Measurements from ENCODE around the gene GRIA4.
"Not testable (repeated sequence)": the region's sequence is repeated elsewhere in the genome, so short reads cannot be mapped to it uniquely, and the experiment has no call there.

The GRIA4 gene

DNA sequence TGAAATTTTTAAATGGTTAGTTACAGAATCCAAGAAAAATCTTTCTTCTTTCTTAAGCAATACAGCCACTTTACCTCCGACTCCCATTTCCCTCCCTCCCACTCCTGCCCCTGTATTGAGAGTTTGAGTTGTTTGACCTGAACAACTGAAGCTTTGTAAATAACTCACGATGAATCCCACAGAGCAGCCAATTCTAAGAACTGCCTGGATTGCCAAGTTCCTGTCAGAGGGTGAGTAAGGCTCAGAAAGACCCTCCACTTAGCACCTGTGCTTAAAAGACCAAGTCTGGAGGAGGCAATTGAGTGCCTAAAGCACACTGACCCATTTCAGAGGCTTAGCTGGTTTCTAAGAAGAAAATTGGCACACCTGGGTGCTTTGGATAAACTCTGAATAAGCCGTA lies 253.7 kb downstream of the GRIA4 start:
- DNase-seq, result no peak

DNA sequence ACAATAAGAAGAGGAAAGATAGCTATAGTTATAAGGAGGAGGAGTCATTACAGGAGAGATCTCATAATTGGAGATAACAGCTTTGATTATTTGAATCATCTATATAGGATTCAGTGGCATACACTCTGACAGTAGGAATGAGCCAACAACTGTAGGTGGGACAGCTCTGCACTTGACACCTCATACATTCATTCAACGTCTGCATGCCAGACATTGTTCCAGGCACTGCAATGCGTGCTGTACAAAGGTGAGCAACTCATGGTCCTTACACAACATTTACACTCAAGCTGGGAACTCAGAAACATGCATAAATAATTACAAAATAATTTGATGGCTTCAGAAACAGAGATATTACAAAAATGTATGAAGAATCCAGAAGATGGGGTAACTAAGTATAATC lies 257.9 kb downstream of the GRIA4 start:
- no peak for DNase-seq

DNA sequence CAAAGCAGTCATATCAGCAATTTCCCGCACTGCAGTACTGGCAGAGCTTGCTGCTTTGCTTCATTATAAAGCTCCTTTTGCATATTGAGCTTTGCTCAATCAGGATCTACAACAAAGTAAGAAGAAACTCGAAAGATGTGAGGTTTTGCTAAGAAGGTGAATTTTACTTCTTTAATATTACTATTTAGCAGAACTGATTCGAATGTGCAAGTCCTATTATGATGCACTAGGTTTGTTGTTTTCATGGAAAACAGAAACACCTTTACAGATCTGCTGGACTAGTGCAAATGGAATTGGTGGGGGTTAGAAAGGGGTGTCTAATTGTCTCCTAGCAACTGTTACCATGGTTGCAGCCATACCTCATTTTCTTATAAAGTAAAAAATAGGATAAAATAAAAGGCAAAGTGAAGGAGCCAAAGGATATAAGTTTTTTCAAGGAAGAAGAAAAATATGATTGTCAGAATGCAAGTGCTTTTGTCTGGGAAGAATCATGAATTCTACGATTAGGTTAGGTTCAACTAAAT lies 259.0 kb downstream of the GRIA4 start:
- DNase-seq, result no peak

DNA sequence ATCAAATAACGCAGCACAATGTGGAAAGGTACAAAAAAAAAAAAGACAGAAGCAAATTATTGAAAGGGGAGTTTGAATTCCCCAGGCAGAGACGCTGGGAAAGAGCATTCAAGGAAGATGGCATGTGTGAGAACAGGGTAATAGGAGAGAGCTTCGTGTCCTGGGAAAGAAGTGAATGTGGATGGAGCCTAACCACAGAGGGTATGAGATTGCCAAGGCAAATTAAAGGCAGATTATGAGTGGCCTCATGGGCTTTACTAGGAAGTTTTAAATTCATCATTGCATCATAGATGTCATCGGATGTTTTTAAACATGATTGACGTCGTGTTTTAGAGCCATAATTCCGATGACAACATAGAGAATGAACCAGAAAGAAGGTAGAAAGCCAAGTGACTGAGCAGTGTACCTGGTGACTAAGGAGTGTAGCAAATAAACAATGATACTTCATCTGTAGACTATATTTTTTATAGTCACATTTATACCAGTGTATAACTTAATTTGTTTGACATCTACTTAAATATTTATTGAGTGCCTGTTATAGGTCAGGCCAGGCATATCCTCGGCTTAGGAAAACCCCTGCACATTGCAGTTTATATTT lies 260.7 kb downstream of the GRIA4 start:
- DNase-seq, result no peak

DNA sequence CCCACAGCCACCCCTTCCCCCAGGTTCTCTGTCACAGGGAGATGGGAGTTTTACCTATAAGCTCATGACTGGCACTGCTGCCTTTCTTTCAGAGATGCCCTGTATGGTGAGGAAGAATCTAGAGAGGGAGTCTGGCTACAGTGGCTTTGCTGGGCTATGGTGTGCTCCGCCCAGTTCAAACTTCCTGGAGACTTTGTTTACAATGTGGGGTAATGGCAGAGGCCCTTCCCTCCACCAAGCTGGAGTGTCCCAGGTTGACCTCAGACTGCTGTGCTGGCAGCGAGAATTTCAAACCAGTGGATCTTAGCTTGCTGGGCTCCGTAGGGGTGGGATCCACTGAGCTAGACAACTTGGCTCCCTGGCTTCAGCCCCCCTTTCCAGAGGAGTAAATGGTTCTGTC lies 268.6 kb downstream of the GRIA4 start:
- no peak for DNase-seq

DNA sequence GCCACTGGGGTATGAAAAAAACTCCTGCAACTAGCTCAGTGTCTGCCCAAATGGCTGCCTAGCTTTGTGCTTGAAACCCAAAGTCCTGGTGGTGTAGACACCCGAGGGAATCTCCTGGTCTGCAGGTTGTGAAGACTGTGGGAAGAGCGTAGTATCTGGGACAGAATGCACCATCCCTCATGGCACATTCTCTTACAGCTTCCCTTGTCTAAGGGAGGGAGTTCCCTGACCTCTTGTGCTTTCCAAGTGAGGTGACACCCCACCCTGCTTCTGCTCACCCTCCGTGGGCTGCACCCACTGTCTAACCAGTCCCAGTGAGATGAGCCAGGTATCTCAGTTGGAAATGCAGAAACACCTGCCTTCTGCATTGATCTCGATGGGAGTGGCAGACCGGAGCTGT lies 269.1 kb downstream of the GRIA4 start:
- not testable (repeated sequence) for DNase-seq

DNA sequence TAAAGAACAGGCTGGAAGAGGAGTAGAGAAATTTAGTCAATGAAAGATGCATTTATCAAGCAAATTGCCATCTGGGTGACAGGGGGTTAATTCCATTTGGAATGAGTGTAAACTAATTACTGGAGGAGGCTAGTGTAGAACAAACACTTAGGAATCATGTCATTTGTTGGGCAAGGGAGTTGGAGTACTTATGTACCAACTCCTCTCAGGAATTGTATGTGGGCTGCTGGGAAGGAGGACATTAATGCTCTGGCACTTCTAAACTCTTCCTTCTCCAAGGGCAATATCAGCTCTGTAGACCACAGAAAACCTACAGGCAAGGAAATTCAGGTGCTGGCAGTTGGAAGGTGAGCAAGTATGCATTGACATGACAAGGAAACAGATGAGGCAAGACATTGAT lies 271.2 kb downstream of the GRIA4 start:
- DNase-seq, result no peak

DNA sequence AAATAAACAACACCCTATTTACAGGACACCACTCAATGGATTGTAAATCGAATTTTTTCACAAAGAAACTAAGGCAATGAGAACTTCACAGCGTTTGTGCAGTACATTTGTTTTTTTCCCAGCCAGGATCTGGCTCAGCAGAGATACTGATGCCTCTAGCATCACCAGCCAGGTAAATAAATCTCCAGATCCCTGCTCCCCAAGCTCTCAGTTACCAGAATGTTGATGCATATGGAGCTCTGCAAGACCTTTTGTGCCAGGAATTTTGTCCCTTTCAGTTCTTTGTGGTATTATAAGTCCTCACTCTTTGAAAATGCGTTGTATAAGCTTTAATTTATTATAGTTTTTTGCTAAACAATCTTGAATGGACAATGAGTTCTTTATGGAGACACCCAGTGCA lies 274.6 kb downstream of the GRIA4 start:
- no peak for DNase-seq

DNA sequence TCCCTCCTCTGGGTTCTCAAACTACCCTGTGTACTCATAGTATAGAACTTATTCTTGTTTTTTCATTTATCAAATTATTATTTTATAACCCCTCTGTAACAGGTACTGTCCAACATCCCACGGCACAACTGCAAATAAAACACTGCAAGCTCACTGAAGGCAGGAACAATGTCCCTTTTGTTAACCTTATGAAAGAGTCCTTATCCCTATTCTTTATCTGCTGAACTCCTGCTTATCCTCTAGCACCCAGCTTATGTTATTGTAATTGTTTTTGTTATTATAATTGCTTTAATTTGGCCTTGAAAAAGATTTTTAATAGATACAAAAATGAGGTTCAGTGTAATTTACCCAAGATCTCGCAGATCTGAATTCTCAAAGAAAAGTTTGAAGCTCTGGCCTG lies 281.8 kb downstream of the GRIA4 start:
- DNase-seq, result no peak

DNA sequence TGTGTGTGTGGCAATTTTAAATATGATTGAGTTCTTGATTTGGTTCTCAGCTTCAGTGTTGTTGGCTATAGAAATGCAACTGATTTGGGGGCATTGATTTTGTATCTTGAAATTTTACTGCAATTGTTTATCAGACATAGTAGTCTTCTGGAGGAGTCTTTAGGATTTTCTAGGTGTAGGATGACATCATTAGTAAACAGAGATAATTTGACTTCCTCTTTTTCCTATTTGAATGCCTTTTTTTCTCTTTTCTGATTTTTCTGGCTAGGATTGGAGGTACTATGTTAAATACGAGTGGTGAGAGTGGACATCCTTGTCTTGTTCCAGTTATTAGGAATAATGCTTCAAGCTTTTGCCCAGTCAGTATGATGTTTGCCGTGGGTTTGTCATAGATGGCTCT lies 287.3 kb downstream of the GRIA4 start:
- DNase-seq, result no peak

DNA sequence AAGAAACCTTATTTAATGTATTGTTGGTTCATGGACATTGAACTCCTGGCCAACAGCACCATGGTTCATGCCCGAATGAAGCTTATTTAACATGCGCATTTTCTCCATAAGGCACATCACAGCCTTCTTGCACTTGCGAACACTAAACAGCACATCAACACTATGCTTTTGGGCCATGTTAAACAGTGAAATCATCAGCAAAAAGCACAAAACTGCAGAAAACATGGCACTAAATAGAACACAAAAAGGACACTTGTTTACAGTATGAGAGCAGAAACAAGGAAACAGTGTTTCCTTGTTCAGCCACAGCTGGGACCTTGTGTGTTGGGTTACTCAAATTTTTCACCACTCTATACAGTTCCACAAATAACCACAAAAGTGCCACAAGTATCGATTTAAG lies 289.9 kb downstream of the GRIA4 start:
- no peak for DNase-seq

DNA sequence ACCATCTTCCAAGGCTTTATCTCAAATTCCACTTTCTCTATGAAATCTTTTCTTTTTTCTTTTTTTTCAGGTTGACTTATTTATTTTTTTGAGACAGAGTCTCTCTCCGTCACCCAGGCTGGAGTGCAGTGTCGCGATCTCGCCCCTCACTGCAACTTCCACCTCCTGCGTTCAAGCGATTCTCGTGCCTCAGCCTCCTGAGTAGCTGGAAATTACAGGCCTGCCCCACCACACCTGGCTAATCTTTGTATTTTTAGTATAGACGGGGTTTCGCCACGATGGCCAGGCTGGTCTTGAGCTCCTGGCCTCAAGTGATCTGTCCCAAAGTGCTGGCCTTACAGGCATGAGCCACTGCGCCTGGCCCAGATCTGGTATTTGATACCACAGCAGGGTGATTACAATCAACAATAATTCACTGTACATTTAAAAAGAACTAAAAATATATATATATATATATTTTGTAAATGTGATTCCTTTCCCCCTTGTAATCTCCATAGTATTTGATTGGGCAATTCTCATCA lies 290.7 kb downstream of the GRIA4 start:
- no peak for DNase-seq

DNA sequence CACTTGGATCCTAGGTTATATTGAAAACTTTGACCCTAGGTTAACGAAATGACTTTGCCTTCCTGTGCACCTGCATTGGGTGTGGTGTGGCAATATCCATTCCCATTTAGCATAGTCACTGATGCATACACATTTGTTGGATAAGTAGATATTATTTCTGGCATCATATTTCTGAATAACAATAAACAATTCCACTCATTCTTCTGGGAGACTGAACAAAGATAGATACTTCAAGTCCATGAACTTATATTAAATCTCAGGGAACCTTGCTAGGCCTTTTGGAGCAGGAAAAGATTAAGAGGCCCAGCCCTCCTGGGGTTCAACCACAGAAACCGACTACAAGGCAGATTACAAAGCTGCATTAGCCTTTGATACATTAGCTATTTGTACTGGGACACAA lies 293.2 kb downstream of the GRIA4 start:
- DNase-seq, result no peak

DNA sequence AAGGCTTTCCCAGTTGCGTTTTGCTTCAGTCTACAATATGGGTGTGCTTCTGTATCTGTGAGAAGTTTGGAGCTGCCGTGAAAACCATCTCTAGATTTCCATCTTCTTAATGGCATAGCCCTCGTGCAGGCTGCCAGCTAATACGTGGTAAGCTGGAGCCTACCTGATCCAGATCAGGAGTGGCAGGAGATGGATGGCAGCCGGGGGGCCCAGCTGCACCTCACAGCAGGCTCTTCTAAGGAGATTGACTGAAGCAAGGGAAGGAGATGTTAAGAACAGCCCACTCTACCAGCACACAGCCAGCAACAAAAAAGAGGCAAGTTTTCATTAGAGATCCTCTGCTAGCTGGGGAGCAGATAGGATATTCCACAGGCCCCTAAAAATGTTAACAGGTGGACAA lies 296.6 kb downstream of the GRIA4 start:
- no peak for DNase-seq

DNA sequence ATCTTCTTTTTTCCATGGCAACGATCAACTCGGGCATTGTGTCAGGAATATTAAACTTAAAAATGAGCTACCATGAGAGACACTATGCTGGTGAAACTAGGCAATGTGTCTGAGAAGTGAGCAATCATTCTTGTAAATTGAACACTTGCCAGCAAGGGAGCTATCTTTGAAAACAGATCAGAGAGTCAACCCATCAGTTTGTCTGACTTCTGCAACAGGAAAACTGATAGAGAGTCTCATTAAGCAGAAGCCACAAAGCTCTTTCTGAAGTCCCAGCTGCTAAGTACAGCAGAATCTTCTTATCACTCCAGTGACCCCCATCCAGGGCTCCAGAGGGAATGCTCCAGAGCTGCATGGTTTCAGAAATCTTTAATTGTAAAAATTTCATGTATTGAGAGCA lies 297.4 kb downstream of the GRIA4 start:
- no peak for DNase-seq

DNA sequence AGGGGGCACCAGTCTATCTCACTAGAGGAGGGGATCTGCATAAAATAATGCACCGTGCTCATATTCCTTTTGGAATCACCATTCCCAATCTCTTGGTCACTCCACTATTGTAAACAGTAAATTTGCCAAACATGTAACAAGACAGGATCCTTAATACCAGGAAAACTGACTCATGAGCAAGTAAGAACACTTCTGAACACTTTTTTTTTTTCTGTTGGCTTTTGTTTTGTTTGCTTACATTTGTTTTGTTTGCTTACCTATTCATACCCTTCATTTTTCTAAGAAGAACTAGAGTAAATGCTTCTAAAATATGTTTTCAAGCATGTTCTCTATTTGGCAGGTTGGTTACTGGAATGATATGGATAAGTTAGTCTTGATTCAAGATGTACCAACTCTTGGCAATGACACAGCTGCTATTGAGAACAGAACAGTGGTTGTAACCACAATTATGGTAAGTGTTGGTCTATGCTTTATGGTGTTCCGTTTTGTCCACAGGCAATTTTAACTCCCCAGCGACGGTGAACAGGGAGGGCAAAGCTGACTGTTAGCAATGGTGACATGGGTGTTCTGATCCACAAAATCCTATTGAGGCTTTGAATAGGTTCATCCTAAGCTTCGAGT lies 300.3 kb downstream of the GRIA4 start:
- DNase-seq, result no peak

DNA sequence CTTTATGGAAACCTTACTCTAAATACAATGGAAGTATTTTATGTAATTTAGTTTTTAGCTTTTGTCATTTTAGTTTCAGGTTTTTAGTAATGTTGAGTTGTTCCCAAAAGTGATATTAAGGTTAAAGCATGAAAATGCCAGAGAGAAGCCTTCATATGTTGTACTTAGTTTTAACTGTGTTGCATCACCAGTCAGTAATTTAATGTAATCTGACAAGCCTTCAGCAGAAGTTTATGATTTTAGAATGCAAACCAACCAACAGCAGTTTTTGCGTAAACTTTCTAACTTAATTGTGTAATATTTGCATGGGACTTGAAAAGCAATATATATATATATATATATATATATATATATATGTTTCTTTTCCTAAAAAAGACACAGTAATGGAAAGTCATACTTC lies 301.6 kb downstream of the GRIA4 start:
- no peak for DNase-seq

DNA sequence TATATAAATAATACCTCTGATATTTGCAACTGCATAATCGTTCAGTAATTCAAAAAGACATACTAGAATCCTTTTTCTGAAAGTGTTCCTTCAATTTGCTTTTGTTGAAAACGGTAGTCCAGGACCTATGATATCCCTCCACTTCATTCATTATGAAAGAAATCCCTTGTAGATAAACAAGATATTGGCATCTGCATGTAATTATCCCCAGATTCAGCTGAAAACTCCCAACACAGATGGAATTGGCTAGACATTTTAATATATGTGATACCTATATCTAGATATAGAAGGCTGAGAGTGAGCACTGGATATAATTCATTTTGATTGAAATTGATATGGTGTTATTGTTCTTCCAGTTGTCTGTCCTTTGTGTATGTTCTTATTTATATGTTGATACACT lies 302.8 kb downstream of the GRIA4 start:
- no peak for DNase-seq

DNA sequence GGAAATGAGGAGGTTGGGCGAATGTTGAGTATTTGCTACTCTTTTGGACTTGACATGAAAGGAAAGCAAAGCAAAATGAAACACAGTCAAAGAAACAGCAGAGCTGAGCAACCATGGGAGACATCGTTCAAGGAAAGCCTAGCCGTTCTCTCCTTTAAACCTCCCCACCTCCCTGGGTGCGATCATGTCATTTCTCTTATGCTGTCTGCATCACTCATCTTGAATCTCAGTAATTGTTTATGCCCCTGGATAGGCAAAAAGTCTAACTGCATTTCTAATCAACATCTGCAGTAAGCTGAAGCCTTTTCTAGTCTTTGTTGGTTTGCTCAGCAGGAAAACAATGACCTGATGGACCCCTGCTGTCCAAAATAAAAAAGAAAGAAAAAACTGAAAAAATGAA lies 305.1 kb downstream of the GRIA4 start:
- no peak for DNase-seq

DNA sequence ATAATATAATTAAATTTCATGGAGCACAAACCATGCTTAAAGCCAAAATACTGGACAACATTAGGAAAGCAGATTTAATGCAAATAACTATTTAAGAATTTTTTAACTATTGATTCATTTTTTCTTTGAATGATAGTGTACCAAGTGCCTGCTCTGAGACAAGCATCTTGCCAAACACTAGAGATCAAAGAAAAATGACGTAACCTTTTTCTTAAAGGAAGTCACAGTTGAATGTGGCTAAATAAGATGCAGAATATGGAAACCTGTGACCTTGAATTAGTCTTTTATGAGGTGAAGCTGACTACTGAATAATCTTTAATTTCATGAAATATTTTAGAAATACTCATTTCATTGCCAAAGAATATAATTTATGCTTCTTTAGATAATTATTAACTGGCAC lies 308.2 kb downstream of the GRIA4 start:
- DNase-seq, result no peak

DNA sequence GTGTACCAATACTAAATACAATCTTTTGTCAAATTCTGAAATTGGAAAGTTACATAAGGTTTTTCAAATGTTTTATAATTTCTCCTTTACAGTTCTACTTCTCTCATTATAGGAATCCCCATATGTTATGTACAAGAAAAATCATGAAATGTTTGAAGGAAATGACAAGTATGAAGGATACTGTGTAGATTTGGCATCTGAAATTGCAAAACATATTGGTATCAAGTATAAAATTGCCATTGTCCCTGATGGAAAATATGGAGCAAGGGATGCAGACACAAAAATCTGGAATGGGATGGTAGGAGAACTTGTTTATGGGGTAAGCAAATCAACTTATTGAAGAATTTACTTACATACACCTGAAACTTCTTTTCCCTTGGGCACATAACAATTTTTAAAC lies 308.7 kb downstream of the GRIA4 start:
- DNase-seq, result no peak

DNA sequence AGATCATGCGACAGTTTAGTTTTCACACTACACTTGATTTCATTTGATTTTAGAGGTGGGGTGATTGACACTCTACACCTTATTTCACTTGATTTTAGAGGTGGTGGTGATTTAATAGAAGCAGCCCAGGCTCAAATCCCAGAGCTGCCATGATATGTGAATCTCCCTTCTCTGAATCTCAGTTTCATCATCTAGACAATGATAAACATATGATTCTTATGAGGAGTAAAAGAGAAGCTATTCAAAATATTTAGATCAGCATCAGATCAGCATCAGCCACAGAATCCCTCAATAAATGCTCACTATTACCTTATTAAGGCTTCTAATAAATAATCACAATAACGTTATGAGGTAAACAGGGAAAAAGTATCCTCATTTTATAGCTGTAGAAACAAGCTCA lies 313.4 kb downstream of the GRIA4 start:
- no peak for DNase-seq

DNA sequence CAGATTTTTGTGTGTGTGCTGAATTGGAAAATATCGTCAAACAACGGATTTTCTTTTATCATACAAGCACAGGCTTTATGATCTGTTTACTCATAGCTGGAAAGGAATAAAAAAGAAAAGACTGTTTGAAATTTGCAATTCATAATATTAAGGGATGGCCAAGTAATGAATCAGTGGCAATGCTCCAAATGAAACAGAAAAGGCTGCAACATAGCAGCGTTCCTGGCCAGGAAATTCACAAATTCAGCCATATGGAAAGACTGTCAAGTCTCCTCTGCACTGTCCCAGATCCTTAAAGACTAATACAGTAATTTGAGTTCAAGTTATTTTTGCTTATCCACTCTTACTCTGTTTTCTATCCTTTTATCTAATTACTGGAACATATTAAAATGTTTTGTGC lies 313.9 kb downstream of the GRIA4 start:
- no peak for DNase-seq

DNA sequence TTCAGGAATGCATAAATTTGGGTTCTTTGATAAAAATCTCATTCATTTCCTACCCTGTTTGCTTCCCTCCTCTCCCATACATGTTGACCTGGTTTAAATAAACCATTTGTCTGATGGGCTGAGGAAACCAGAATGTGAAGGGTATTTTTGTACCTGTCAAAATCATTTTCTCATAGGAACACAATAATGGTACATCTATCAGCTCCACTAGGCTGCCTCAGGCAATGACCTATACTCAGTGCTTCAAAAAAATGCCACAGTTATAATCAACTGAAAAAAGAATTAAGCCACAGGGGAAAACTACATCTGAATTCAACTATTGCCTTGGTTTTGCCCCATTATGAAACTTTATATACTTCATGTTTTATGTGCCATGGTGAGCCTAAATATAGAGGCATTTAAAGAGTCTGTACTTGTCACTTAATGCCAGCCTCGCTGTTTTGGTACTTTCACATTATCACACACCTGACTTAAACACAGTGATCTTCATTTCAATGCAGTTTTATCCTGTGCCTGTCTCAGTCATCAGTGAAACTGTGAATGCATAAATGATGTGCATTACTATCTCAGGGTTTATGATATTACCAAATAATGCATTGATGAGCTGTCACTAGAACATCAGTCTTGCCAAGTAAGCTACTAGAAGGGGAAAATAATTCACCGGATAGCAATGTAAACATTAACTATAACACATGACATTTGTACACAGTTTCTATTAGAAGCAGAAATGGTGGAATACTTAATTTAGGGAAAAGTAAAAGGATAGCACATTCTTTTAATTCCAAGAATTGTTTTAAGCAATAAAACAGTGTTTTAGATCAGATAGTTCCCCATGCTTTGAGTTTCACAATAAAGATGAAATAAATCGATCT lies 319.4 kb downstream of the GRIA4 start:
- no peak for DNase-seq

All from CD4-positive, alpha-beta T cell treated with Interleukin-12 subunit alpha and Interleukin-12 subunit beta, for 1 hour (primary cell).